Stimulated activated CD8-positive, alpha-beta memory T cell treated with anti-CD3 and anti-CD28 coated beads, Interleukin-12 subunit alpha, Interleukin-12 subunit beta, amount 100 ng/mL, for 1 hour (primary cell): ENCODE results near the gene STT3B.

Experiments
- DNase-seq: peaks from one replicate; pipeline ENCODE4 v3.0.0-alpha.2; 2020; ENCODE audit warnings: low read depth

STT3B gene

GRCh38 chr3:31552103-31552502, 19.4 kb downstream of the STT3B start:
- no peak for DNase-seq

GRCh38 chr3:31553258-31553657, 20.5 kb downstream of the STT3B start:
- no peak for DNase-seq

GRCh38 chr3:31555204-31555603, 22.5 kb downstream of the STT3B start:
- no peak for DNase-seq

GRCh38 chr3:31559872-31560534, 27.3 kb downstream of the STT3B start:
- DNase-seq, result no peak

- no peak for DNase-seq
Measured at GRCh38 chr3:31561891-31562290, 29.2 kb downstream of the STT3B start.

- DNase-seq, result no peak
Measured at GRCh38 chr3:31562525-31562924, 29.8 kb downstream of the STT3B start.

GRCh38 chr3:31565288-31565687, 32.6 kb downstream of the STT3B start:
- DNase-seq, result no peak

GRCh38 chr3:31567036-31567435, 34.3 kb downstream of the STT3B start:
- no peak for DNase-seq

- DNase-seq, result no peak
Measured at GRCh38 chr3:31568649-31569048, 35.9 kb downstream of the STT3B start.

- no peak for DNase-seq
Measured at GRCh38 chr3:31571325-31571724, 38.6 kb downstream of the STT3B start.

- DNase-seq, result no peak
Measured at GRCh38 chr3:31572236-31573004, 39.7 kb downstream of the STT3B start.

- DNase-seq, result no peak
Measured at GRCh38 chr3:31573036-31573779, 40.5 kb downstream of the STT3B start.

- no peak for DNase-seq
Measured at GRCh38 chr3:31575448-31575847, 42.7 kb downstream of the STT3B start.

- no peak for DNase-seq
Measured at GRCh38 chr3:31576521-31576920, 43.8 kb downstream of the STT3B start.

GRCh38 chr3:31577232-31577631, 44.5 kb downstream of the STT3B start:
- no peak for DNase-seq

GRCh38 chr3:31579828-31580227, 47.1 kb downstream of the STT3B start:
- DNase-seq, result no peak

GRCh38 chr3:31580645-31581044, 47.9 kb downstream of the STT3B start:
- DNase-seq, result no peak

GRCh38 chr3:31581660-31582059, 48.9 kb downstream of the STT3B start:
- no peak for DNase-seq

- DNase-seq, result no peak
Measured at GRCh38 chr3:31589228-31589627, 56.5 kb downstream of the STT3B start.

- no peak for DNase-seq
Measured at GRCh38 chr3:31590650-31591049, 57.9 kb downstream of the STT3B start.

- no peak for DNase-seq
Measured at GRCh38 chr3:31592764-31593163, 60.0 kb downstream of the STT3B start.

- DNase-seq, result no peak
Measured at GRCh38 chr3:31596176-31596575, 63.5 kb downstream of the STT3B start.

- no peak for DNase-seq
Measured at GRCh38 chr3:31600431-31600830, 67.7 kb downstream of the STT3B start.
